Body of pancreas (tissue), 4 donors: ENCODE measurements around the gene HCFC1.

Experiments used
- POLR2A ChIP-seq, 3 donors: fragments of 450-650 bp; IDR thresholded peaks; one replicate each; pipeline ENCODE4 v1.6.1; 2016; ENCODE audit warnings: antibody characterized with exemption in 3 of 3, mild to moderate bottlenecking in 2 of 3
- TF ChIP-seq, protein P1 (sequence below), 7 experiments: fragments of 450-650 bp in 4 of 7; fragments of 200-600 bp in 3 of 7; sonication (generic) in 3 of 7; IDR thresholded peaks; one replicate each; pipeline ENCODE4 v1.5.1; 2016 to 2019; ENCODE audit warnings: antibody characterized with exemption in 7 of 7

DNA sequence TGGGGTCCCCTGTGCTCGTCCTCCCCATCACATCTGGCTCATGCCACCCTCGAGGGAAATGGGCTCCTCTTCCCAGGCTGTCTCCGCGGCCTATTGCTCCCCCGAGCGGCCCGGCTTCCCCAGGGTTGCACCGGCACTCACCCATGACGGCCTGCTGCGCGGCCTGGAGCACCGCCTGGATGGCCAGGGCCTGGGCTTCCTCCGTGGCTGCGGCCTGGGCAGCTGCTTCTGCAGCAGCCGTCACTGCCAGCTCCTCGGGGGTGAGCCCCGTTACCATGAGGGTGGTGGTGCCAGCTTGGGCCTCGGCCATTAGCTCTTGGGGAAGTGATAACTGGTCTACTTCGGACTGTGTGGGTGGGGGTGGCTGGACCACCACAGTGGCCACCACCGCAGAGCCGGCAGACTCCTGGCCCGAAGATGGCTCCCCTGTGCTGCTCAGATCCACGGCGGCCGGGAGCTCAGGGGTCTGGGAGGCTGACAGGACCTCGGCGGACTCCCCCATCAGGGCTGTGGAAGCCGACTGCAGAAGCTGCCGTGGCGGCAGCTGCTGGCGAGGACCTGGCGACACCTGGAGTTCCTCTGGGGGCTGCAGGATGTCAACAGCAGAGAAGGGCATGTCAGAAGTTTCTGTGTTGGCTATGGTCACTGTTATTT lies 19.1 kb downstream of the HCFC1 start:
- TF ChIP-seq POLR2A (IDR thresholded peaks at IDR 0.05), result no peak
- TF ChIP-seq, protein P1, sequence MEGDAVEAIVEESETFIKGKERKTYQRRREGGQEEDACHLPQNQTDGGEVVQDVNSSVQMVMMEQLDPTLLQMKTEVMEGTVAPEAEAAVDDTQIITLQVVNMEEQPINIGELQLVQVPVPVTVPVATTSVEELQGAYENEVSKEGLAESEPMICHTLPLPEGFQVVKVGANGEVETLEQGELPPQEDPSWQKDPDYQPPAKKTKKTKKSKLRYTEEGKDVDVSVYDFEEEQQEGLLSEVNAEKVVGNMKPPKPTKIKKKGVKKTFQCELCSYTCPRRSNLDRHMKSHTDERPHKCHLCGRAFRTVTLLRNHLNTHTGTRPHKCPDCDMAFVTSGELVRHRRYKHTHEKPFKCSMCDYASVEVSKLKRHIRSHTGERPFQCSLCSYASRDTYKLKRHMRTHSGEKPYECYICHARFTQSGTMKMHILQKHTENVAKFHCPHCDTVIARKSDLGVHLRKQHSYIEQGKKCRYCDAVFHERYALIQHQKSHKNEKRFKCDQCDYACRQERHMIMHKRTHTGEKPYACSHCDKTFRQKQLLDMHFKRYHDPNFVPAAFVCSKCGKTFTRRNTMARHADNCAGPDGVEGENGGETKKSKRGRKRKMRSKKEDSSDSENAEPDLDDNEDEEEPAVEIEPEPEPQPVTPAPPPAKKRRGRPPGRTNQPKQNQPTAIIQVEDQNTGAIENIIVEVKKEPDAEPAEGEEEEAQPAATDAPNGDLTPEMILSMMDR (IDR thresholded peaks at IDR 0.05), result no peak
